NCI-H1436 treated with DMSO at 0.1 percent for 48 hours (cell line): ENCODE results near the gene RAB11FIP3.
"Not testable (repeated sequence)": the region's sequence is repeated elsewhere in the genome, so short reads cannot be mapped to it uniquely, and the experiment has no call there.

Experiments used
- DNase-seq: peaks from one replicate; lab custom pipeline; 2025; lab: John Stamatoyannopoulos, UW

RAB11FIP3 gene

DNA sequence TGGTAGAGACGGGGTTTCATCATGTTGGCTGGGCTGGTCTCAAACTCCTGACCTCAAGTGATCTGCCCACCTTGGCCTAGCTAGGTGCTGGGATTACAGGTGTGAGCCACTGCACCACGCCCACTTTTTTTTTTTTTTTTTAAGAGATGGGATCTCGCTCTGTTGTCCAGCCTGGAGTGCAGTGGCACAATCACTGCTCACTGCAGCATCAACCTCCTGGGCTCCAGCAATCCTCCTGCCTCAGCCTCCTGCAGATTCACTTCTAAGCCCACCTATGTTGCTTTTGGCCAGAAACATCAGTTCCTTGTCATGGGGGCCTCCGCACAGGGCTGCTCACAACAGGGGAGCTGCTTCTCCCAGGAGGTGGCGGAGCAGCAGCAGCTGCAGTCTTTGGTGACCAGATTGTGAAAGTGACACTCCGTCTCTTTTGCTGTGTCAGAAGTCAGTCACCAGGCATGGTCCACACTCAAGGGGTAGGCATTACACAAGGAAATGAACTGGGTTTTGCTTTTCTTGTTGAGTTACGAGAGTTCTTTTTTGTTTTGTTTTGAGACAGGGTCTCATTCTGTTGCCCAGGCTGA, 32.9 kb upstream of the RAB11FIP3 start:
- DNase-seq = no peak

DNA sequence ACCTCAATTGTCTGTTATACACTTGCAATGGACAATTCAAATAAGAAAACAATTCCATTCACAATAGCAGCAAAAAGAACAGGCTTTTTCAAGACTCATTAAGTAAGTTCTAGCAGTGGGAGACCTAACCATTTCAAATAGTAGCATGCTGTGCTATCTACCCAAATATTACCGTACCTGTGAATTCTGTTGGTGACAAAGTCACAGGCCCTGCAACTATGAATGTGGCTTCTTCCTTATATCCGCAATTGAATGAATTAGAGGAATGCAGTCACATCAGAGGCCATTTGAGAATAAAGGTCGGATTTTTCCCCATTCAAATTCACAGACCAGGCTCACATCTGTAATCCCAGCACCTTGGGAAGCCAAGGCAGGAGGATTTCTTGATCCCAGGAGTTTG, 29.2 kb upstream of the RAB11FIP3 start:
- no peak for DNase-seq

DNA sequence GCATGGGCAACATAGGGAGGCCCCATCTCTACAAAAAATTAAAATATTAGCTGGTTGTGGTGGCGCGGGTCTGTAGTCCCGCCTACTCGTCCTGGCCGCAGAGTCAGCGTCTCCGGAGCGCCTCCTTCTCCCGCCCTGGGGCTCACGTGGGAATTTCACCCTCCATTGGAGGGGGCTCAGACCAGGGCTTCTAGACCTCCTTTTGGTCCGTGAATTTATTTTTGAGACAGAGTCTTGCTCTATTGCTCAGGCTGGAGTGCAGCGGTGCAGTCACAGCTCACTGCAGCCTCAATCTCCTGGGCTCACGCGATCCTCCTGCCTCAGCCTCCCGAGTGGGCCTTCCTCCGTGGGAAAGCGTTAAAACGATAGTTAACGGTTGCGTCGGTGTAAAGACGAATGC, 28.8 kb upstream of the RAB11FIP3 start:
- DNase-seq = no peak

DNA sequence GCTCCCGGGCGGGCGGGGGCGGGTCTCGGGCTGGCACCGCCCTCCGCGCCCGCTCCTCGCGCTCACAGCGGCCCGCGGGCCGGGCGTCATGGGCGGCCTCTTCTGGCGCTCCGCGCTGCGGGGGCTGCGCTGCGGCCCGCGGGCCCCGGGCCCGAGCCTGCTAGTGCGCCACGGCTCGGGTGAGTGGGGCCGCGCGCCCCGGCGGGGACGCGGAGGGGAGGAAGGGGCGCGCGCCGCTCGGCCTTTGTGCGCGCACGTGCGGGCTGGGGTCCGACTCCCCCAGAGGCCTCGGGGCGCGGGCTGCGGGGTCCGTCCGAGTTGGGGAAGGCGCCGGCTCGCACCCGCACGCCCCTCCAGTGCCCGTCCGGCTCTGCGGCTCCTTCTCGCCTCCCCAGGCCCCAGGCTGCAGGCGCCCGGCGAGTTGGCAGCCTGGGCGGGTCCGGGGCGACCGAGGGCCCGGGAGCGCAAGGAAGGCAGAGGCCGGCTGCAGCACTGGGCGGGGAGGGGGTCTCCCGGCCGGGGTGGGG, 28.3 kb upstream of the RAB11FIP3 start, which contains the start of gene NME4:
NME4 (plus strand) TSS at position 65 of the 527 bp plus-strand sequence; CDS start at position 89, 24 bp downstream.
- DNase-seq = no peak

DNA sequence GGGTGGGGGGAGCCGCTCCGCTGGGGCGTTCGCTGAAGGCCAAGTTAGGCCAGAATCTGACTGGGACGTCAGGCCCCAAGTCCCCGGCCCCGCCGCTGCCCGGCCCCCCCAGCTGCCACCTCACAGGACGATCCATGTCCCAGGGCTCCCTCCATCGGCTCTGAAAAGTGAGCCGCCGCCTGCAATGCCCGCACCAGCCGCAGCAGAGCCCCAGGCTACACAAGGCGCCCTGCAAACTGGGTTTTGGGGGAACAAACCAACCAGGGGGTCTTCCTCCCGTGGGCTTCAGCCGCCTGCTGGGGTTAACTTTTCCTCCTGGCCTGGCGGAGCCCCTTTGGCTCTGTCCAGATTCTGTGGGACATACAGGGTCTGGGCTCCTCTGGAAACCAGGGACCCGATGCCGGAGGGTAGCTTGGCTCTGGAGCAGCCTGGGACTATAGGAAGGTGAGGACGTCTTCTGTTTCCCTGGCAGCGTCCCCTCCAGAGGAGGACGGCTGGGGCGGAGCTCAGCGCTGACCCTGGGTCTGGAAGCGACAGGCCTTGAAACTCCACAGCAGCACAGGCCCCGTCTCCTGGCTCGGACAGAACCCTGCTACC, 27.6 kb upstream of the RAB11FIP3 start:
- no peak for DNase-seq

GRCh38 chr16:398561-399339, 26.7 kb upstream of the RAB11FIP3 start:
- DNase-seq = no peak

DNA sequence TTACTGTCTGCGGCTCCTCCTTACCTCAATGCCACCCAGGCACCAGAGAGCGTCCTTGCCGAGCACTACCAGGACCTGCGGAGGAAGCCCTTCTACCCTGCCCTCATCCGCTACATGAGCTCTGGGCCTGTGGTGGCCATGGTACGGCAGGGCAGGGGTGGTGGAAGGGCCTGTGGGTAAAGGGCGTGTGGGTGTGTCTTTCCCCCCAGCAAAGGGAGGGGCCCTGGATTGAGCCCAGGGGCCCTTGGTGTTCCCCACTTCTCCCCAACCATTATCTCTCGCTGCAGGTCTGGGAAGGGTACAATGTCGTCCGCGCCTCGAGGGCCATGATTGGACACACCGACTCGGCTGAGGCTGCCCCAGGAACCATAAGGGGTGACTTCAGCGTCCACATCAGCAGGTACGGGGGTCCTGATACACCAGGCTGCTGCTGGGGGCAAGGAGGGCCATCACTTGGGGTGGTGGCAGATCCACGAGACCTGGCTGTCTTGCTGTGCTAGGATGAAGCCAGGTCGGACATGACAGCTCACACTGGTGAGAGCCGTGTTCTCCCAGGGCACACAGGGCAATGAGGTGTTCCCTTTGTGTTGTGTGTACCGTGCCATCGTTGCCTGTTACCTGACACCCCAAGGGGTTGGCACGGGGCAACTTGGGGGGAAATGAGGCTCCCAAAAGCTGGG, 26.0 kb upstream of the RAB11FIP3 start:
- no peak for DNase-seq

GRCh38 chr16:400061-400591, 25.3 kb upstream of the RAB11FIP3 start:
- DNase-seq = no peak

DNA sequence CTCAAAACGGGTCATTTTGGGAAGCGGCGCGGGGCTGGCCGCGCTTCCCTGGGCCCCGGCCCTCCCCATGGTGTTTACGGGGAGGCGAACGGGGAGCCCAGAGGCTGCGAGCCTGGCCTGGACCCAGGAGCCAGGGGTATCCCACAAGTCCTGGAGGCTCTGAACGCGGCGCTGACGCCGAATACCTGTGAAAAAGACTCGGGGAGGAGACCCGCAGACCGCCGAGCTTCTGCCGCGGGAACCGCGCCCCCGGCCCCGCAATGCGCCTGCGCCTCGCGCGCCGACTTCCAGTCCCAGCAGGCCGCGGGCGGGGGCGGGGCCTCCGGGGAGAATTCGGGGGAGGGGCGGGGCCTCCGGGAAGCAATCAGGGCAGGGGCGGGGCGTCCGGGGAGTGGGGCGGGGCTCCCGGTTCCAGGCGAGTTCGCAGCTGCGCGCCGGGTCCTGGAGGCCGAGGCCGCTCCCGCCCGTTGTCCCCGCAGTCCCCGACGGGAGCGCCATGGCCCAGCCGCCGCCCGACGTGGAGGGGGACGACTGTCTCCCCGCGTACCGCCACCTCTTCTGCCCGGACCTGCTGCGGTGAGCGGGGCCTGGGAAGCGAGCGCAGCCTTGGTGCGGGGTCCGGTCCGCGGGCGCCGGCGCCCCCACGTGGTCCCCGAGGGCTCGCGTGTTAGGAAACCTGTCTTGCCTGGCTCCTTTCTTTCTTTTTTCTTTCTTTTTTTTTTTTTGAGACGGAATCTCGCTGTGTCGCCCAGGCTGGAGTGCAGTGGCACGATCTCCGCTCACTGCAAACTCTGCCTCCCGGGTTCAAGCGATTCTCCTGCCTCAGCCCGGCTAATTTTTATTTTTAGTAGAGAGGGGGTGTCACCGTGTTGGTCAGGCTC, 23.7 kb upstream of the RAB11FIP3 start, which contains the start of gene DECR2:
DECR2 (plus strand) TSS at position 418 of the 881 bp plus-strand sequence; CDS start at position 497, 79 bp downstream.
- no peak for DNase-seq

DNA sequence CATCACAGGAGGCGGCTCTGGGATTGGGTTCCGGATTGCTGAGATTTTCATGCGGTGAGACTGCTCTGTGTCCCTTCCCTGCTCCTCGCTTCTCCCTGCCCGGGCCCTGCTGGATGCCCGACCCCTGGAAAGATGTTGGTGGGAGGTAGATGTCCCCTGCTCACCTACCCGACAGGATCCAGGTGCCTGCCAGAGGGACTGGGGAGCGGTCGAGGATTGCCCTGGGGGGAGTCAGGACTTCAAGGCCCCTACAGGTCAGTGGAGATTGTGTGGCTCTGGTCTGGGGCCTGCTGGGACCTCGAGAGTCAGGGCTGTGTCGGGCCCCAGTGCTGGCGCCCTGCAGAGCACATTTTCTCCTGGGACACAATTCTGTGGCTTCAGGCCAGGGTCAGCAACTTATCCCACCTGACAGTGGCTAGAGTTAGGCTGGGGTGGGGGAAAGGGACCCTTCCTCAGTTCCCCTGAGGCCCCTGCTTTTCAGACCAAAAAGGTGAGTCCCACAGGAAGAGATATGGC, 20.4 kb upstream of the RAB11FIP3 start:
- no peak for DNase-seq

DNA sequence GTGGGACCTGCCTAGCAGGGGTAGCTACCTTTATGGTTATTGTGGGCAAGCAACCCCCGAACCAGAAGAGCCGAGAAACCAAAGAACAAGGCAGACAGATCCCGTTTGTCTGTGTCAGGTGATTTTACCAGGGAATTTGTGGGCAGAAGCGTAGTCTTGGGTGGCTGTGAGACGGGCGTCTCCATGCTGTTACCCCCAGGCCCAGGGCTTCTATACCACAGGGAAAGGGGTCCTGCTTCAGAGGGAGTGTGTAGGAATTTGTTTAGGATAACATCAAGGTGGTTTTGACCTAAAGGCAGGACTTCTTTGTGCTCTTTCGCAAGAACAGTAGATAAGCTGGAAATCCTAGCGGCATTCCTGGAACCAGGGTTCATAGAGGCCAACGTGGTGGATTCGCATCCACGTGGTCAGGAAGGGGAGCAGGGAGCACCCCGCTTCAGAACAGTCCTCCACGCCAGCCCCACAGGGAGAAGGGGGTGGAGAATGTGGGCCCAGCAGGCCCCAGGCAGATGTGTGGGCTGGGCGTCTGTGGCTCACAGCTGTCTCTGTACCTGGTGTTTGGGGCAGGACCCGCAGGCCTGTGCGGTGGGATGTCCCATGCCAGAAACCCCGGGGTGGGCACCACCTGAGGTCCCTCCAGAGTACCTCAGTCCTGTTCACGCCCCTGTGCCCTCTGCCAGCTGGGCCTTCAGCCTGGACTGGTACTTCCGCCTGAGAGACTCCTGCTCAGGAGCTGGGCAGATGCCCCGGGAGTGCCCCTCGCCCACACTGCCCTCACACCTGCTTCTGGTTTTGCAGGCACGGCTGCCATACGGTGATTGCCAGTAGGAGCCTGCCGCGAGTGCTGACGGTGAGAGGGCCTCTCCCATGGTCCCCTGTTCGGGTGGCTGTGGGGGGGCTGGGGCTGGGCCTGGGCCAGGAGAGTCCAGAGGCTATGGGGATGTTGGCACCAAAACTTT, 19.6 kb upstream of the RAB11FIP3 start:
- DNase-seq = no peak

DNA sequence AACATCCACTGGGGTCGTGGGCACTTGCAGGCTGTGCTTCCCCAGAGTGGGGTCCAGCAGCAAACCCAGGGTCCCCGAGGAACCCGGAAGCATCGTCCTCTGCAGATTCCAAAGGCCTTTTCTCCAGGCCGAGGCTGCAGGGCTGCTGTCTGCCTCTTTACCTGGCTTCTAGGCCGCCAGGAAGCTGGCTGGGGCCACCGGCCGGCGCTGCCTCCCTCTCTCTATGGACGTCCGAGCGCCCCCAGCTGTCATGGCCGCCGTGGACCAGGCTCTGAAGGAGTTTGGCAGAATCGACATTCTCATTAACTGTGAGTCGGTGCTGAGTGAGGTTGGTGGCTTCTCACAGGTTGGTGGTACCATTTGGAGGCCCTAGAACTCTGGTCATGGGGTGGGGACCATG, 18.2 kb upstream of the RAB11FIP3 start:
- DNase-seq = no peak

GRCh38 chr16:410516-411178, 14.8 kb upstream of the RAB11FIP3 start:
- DNase-seq = no peak

DNA sequence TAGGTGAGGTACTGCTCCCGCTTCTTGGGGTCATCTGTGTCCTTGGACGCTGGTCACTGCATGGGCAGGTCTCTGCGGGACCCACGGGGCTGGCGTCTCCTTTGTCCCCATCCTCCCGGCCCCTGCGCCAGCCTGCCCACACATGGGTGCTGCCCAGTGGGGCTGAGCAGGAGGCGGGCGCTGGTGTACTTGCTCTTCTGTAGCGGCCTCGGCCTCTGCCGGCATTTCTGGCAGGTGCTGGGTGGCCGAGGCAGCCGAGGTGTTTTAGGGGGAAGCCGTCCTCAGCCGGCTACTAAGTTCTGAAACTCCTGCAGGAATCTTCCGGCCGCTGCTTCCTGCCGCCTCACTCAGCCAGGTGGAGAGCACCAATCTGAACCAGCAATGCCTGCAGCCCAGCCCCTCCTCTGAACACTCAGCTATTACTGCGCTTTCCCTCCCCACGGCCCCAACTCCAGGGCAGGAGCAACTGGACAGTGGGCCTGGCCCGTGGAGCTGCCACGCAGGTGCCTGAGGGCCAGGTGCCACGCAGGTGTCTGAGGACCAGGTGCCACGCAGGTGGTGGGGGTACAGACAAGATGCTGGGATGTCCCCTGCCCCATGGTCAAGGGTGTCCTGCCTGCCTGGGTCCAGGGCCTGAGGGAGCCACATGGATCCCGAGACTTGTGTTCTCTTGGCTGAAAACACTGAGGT, 13.7 kb upstream of the RAB11FIP3 start:
- DNase-seq = no peak

DNA sequence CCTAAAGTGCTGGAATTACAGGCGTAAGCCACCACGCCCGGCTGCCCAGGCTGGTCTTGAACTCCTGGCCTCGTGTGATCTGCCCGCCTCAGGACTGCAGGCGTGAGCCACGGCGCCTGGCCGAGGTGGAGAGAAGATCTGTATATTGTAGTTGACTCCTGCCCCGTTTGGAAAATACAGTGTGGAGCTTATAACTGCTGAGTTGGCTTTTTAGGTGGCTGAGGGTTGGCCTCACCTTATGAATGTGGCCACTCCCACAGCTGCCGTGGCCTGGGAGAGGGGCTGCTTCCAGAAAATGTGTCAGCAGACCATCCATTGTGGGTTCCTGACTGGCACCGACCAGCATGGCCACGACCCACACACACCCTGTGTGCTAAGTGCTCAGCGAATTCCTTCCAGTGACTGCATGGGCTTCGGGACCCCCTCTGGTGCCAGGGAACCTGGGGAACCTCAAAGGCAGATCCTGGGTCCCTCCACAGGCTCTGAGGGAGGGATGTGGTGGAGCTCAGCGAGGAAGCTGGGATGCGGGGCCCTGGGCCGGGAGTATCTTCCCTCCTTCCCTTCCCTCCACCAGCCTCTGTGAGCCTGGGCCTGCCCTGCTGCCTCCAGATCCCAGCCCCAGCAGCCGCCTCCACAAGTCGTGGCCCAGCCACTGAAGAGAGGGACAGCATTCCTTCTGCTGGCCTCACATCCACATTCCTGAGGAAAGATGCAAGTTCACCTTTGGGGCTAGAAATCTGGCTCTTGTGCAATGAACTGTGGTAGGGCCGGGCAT, 10.9 kb upstream of the RAB11FIP3 start:
- no peak for DNase-seq

DNA sequence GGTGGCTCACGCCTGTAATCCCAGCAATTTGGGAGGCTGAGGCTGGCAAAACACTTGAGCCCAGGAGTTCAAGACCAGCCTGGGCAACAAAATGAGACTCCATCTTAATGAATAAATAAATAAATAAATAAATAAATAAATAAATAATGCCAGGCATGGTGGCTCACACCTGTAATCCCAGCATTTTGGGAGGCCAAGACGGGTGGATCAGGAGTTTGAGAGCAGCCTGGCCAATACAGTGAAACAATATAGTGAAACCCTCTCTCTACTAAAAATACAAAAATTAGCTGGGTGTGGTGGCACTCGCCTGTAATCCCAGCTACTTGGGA, 10.3 kb upstream of the RAB11FIP3 start:
- DNase-seq = not testable (repeated sequence)

DNA sequence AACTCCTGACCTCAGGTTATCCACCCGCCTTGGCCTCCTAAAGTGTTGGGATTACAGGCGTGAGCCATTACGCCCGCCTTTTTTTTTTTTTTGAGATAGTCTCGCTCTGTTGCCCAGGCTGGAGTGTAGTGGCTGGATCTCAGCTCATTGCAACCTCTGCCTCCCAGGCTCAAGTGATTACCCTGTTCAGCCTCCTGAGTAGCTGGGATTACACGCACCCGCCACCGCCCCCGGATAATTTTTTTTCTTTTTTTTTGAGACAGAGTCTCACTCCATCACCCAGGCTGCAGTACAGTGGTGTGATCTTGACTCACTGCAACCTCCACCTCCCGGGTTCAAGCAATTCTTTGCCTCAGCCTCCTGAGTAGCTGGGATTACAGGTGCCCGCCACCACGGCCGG, 3.3 kb upstream of the RAB11FIP3 start:
- DNase-seq = not testable (repeated sequence)
